Gastroesophageal sphincter (tissue), 3 donors: ENCODE measurements around the gene CDC34.

ENCODE experiments used
- POLR2A ChIP-seq, 2 donors: fragments of 450-650 bp; IDR thresholded peaks; one replicate each; pipeline ENCODE4 v1.6.1; 2017; ENCODE audit warnings: antibody characterized with exemption in 2 of 2, mild to moderate bottlenecking in 2 of 2, moderate library complexity in 1 of 2
- TF ChIP-seq, protein P1 (sequence below), 4 experiments: fragments of 200-600 bp in 2 of 4; fragments of 450-650 bp in 2 of 4; sonication (generic) in 1 of 4; IDR thresholded peaks; one replicate each; pipeline ENCODE4 v1.5.1; 2017 to 2019; ENCODE audit warnings: antibody characterized with exemption in 4 of 4, mild to moderate bottlenecking in 2 of 4, moderate library complexity in 2 of 4

DNA sequence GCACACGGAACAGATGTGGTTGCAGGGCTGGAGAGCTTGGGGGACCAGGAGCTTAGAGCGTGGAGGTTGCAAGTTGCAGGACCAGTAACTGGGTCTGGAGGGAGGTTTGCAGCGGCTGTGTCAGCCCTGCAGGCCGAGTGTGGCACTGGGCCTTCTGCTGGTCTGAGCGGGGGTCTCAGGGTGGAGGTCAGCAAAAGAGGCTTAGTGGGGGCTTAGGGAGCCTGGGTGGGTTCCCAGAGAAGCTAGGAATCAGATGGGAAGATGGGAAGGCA is 52.3 kb downstream of the CDC34 start:
- TF ChIP-seq, protein P1, sequence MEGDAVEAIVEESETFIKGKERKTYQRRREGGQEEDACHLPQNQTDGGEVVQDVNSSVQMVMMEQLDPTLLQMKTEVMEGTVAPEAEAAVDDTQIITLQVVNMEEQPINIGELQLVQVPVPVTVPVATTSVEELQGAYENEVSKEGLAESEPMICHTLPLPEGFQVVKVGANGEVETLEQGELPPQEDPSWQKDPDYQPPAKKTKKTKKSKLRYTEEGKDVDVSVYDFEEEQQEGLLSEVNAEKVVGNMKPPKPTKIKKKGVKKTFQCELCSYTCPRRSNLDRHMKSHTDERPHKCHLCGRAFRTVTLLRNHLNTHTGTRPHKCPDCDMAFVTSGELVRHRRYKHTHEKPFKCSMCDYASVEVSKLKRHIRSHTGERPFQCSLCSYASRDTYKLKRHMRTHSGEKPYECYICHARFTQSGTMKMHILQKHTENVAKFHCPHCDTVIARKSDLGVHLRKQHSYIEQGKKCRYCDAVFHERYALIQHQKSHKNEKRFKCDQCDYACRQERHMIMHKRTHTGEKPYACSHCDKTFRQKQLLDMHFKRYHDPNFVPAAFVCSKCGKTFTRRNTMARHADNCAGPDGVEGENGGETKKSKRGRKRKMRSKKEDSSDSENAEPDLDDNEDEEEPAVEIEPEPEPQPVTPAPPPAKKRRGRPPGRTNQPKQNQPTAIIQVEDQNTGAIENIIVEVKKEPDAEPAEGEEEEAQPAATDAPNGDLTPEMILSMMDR (IDR thresholded peaks at IDR 0.05), result no peak
- TF ChIP-seq POLR2A (IDR thresholded peaks at IDR 0.05), result no peak
